SHP77 (cell line): Measurements from ENCODE around the gene GGNBP2.

Source experiments
- DNase-seq, 2 experiments: peaks; one replicate each; lab custom pipeline; 2025; lab: John Stamatoyannopoulos, UW

Gene GGNBP2

GRCh38 chr17:36550491-36551417 is 6.0 kb downstream of the GGNBP2 start:
- DNase-seq, result no peak

DNA sequence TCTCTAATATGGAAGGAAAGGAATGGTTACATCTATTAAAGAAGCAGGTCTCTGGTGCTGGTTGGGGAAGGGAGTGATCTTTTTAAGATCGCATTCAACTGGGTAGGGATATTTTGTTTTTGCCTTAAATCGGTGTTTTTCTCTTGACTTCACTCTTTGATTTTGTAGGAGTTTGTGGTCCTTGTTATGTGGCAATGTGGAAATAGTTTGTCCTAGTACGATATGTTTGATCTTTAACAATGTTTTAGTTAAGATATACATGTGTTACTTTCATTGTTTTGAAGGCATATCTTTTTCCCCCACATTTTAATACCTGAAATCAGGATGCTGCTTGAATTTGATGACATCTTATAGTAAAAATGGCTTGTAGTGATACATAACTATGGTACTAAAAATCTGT is 8.7 kb downstream of the GGNBP2 start:
- no peak for DNase-seq

GRCh38 chr17:36566081-36566480 is 21.4 kb downstream of the GGNBP2 start:
- no peak for DNase-seq

GRCh38 chr17:36575028-36575427 is 30.3 kb downstream of the GGNBP2 start:
- DNase-seq, result no peak

DNA sequence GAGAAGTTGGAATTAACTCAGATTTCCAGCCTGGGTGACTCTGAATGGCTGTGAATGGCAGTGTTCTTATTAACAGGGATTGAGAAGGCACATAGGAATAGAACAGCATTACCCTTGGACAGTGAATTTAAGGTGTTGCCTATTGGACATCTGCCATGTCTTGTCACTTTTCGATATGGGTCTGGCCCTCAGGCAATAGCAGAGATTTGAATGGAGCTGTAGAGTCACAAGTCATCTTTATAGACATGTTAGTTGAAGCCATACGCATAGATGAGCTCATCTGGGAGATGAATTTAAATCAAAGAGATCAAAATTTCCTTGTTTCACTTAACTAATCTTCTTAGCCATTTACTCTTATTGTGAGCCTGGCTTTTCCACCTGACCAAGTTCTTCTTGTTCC is 32.1 kb downstream of the GGNBP2 start:
- DNase-seq, result no peak

GRCh38 chr17:36578671-36579070 is 34.0 kb downstream of the GGNBP2 start:
- DNase-seq, result no peak

DNA sequence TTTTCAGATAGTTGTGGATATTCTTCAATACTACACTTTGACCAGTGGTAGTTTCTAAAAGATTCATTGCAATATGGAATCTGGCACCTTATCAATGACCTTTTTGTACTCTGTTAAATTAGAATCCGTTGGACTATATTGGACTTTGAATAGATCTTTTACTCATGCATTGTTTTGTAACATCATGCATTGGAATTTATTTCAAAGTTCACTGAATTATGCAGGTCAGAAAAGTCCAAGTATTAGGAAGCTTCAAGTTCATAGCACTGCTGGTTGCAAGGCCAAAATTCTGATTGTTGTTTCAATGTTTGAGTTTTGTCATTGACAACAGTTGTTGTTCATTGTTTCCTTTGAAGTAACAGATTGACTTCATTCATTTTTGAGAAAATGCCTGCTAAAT is 39.1 kb downstream of the GGNBP2 start:
- DNase-seq, result no peak

- DNase-seq, result no peak
Observed at GRCh38 chr17:36586138-36586537, 41.4 kb downstream of the GGNBP2 start.

GRCh38 chr17:36590082-36590481 is 45.4 kb downstream of the GGNBP2 start:
- DNase-seq, result no peak

DNA sequence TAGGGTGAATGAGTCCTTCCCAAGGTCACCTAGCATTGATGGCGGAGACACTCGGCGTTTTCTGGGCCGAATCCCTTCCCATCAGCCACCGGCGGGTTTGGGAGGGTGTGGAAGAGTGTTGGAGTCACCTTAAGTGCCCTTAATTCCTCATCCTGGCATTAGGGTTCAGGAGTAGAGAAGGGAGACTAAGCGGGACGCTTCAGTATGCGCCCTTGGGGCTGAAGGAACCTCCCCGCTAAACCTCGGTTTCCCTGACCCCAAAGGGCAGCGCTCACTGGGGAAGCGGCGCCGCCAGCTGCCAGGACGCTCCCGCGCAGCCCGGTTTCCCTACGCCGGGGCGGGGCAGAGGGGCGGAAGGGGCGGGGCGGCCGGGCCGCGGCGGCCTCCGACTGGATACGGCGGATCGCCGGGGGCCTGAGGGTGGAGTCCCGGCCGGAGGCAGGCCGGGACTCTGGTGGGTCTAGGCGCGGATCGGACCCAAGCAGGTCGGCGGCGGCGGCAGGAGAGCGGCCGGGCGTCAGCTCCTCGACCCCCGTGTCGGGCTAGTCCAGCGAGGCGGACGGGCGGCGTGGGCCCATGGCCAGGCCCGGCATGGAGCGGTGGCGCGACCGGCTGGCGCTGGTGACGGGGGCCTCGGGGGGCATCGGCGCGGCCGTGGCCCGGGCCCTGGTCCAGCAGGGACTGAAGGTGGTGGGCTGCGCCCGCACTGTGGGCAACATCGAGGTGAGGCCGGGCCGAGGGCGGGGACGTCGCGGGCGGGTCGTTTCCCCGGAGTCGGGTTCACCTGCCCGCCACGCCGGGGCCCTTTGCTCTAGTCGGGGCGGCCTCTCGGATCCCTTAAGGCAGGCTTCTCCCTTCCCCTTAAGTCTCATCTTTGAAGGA is 47.0 kb downstream of the GGNBP2 start, which contains the start of gene DHRS11:
TSS of gene DHRS11 (plus strand) at position 446 of the 882 bp plus-strand sequence. CDS start at position 577, 131 bp downstream.
- peak; percentile 44 to 69 for DNase-seq

DNA sequence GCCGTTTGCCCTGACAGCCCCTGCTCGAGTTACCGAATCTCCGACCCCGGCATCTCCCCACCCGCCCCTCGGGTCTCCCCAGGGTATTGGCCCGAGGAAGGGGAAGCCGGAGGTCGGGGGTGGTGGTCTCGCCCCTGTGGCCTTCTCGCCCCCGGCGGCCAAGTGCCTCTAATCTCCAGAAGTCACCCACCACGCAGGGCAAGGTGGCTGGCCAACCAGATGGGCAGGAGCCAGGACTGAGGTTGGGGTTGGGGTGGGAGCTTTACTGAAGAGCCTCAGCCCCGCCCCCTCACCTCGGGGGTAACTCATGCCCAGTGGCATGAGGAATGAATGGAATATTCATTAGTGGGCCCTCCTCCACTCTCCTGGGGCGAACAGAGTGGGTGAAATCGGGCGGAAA is 47.6 kb downstream of the GGNBP2 start:
- DNase-seq, result peak in 1 of 2 experiments; percentile 19

DNA sequence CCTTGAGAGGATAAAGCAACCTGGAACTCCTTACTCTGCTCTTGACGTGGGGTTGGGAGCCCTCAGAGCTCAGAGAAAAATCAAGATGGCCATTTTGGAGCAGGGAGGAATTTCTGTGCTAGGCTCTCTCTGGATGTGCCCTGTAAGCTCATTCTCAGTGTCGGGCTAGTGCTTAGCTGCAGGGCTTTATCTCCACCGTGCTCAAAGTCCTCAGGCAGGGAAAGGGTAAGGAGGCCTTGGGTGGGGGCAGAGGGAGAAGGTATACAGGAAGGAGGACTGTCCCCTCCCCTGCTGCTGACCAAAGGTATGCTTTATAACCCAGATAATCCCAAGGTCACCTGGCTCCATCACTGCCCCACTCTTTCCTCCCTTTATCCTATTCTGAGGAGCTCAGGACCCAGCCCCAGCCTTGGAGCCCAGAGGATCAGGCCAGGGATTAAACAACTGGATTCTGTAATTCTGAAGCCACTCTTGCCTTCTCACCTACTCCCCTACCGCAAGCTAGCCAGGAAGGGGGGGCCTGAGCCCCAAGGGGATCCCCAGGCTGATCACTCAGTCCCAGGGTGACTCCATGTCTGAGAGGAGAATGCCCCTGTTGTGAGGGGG is 48.1 kb downstream of the GGNBP2 start:
- no peak for DNase-seq

- DNase-seq, result no peak
Observed at GRCh38 chr17:36593656-36594316, 49.1 kb downstream of the GGNBP2 start.

GRCh38 chr17:36594626-36595401 is 50.1 kb downstream of the GGNBP2 start:
- DNase-seq, result no peak

DNA sequence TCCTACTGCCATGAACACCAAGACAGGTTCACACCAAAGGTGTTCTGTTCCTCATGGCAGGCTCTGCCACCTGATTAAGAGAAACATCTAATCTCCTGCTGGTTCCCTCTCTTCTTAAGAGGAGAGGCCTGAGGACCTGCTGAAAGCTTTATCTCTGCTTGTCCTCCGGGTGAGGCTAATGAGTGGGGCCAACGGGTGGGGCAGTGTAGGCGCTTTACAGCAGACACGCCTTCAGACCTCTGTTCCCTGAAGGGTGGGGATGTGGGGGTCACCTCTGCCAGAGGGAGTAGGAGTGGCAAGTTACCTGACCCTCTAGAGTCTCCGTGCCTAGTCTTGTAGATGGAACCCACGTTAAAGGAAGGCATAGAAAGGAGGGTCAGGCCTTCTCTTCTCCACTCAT is 52.5 kb downstream of the GGNBP2 start:
- DNase-seq, result no peak

- DNase-seq, result no peak
Observed at GRCh38 chr17:36597866-36598777, 53.4 kb downstream of the GGNBP2 start.

- DNase-seq, result no peak
Observed at GRCh38 chr17:36598951-36599401, 54.3 kb downstream of the GGNBP2 start.

GRCh38 chr17:36599546-36600250 is 55.0 kb downstream of the GGNBP2 start:
- DNase-seq, result no peak

GRCh38 chr17:36600465-36600864 is 55.7 kb downstream of the GGNBP2 start:
- no peak for DNase-seq
